NCI-H2081 treated with DMSO at 0.1 percent for 48 hours (cell line): ENCODE data around the gene KCNQ1.

Experiments used
- DNase-seq: peaks from one replicate; lab custom pipeline; 2025; lab: John Stamatoyannopoulos, UW

The KCNQ1 gene

DNA sequence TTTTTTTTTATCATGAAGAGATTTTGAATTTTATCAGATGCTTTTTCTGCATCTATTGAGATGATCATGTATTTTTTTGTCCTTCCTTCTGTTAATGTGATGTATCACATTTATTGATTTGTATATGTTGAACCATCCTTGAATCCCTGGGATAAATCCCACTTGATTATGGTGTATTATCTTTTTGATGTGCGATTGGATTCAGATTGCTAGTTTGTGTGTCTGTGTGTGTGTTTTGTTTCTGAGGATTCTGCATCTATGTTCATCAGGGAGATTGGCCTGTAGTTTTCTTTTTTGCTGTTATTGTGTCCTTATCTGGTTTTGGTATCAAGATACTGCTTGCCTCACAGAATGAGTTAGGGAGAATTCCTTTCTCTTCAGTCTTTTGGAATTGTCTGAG, 202.4 kb downstream of the KCNQ1 start:
- DNase-seq: no peak

DNA sequence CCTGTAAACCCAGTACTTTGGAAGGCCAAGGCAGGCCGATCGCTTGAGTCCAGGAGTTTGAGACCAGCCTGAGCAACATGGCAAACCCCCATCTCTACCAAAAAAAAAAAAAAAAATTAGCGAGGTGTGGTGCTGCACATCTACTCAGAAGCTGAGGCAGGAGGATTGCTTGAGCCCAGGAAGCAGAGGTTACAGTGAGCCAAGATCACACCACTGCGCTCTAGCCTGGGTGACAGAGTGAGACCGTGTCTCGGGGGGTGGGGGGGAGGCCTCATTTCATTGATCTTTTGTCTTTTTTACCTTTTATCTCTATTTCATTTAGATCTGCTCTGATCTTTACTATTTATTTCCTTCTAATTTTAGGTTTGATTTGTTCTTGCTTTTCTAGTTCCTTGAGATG, 203.1 kb downstream of the KCNQ1 start:
- no peak for DNase-seq

- DNase-seq: no peak
Observed at GRCh38 chr11:2649400-2649799, 204.6 kb downstream of the KCNQ1 start.

DNA sequence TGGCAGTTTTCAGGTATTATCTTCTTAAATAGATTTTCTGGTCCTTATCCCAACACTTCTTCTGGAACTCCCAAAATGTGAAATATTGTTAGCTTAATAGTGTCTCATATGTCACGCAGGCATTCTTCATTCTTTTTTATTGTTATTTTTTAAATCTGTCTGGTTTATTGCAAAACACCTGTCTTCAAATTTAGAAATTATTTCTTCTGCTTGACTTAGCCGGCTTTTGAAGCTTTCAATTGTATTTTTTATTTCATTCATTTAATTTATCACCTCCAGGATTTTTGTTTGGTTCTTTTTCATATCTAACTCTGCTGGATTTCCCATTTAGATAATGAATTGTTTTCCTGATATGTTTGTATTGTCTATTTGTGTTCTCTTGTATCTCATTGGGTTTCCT, 205.0 kb downstream of the KCNQ1 start:
- DNase-seq: no peak

DNA sequence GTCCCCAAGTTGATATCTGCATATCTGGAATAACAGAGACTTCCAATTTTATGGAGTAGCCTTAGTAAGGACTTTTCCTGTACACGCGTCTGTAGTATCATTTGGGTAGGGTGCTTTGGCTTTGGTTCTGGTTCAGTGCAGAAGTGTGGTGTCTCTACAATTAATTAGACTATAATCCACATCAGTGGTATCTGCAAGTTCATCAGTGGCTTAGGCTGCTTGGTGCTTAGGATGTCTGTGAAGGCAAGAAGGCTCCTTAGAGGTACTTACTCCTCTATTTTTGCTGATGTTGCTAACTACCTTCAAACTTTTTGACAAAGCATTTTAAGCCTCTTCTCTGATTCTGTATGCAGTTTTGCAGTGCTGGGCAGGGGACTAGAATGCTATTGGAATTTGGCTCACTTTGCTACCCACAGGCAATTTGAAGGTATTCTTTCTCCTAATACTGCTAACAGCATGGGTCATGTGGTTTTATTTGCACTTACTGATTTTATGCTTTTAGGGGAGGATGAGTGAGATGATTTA, 205.6 kb downstream of the KCNQ1 start:
- no peak for DNase-seq

DNA sequence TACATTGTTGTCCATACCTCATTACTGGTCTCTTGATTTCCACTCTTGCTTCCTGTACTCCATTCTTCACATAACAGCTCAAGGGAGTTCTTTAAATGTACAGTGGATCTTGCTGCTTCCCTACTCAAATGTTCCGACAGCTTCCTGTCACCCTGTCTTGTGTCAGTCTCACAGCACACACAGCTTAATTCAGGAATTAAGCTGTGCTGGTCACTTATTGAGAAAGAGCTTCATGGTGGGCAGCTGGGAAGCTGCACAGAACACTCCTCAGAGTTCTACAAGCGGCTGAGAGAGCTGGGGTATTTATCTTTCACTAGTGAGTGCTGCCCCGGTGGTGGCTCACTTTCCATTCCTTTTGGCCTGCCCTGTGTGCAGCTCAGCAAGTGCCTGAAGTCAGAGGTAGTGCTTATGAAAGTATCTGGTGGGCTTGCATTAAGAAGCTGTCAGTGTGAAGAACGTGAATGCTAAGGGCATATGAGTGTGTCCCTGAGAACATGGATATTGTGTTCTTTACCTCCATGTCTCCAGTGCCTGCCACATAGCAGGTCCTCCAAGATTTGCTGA, 206.3 kb downstream of the KCNQ1 start:
- no peak for DNase-seq

DNA sequence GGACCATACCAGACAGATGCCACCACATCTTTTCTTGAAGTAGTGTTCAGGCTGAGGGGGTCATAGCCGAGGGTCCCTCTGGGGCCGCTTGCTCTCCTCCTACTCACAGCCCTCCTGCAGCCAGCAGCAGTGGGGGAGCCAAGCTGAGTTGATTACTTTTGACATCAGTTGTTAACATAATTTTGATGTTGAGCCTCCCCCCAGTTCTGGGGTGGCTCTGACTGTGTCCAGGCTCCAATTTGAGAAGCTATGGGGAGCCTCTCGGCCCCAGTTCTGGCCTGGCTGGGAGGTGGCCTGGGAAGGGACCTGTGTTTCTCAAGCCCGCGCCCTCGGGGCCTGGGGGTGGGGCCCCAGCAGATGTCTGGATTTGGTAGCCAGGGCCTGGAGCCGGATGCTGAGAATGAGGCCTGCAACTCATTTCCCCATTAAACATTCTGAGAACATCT, 207.0 kb downstream of the KCNQ1 start:
- no peak for DNase-seq

- DNase-seq: no peak
Observed at GRCh38 chr11:2652333-2653197, 207.8 kb downstream of the KCNQ1 start.

DNA sequence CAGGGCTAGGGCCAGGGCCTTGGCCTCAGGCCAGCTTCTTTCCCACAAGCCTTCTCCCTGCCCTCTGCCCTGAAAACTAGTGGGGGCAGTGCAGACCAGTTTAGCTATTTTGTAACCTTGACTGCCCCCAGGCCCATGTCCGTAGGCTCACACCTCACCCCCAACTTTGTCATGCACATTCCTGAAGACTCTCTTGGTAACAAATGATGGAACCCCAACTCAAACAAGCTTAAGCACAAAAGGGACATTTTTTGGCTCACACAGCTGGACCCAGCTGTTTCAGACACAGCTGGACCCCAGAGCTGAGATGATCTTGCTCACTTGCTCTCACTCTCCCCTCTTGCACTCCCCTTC, 208.4 kb downstream of the KCNQ1 start:
- no peak for DNase-seq

DNA sequence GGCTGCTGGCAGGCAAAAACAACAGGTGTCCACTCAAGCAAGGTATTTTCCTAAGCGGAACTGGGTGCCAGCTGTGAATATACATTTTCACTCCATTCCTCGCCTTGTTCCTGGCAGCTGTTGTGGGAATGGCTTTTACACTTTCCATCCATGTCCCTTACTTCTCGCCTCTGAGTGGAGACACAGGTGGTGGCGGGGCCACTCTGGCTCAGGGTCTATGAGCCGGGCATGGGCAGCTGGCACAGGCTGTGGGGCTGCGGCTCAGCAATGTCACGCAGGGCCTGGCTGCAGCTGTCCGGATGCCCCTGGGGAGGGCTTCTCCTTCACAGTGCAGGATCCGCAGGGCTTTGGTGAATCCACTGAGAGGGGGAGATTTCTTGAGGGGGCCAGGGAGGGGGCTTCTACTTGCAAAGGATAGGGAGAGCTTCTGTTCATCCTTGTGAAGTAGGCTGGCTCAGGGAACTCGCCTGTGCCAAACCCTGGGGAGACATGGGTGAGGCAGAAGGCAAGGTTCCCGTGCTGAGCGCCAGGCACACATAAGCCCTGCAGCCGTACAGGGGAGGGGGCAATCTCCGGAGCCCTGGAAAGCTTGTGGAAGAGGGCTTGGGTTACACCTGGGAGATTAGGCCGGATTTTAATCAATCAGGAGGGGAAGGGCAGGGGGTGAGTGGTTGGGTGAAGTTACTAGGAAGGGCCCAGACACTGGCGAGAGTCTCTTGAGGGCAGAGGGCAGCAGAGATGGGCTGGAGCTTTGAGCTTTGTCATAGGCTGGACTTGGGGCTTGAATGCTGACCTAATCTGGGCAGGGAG, 209.3 kb downstream of the KCNQ1 start:
- DNase-seq: no peak

GRCh38 chr11:2655016-2655719, 210.4 kb downstream of the KCNQ1 start:
- DNase-seq: no peak

DNA sequence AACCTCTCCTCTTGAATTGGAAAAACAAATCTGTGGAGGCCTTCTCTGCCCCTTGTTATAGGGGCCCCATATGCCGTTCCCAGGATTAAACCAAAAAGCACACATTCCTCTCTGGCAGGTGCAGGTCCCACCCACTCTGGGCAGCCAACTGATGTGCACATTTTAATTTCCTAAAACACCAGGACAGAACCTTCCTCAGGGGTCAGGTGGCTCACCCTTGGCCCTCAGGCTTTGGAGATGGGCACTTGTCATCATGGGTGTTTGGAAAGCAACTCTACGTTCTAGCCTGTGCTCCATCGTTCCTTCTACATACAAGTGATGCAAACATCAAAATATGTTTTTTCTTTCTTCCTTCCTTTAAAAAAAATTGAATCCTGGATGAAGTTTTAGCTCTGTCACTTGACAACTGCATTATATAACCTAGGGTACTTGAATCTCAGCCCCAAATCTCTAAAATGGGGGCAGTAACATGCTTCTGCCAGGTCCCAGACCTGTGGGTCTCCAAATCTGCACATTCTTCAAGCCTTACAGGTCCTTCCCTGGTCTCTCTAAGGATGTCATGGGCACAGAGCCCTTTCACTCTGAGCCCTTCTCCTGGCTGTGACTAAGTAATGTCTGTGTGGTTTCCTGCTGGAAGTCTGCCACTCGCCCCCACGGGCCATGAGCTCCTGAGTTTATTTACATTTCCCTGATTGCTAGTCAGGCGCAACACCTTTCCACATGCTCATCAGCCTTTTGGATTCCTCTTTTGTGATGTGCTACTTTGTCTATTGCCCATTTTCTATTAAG, 211.2 kb downstream of the KCNQ1 start:
- no peak for DNase-seq

GRCh38 chr11:2656859-2657258, 212.1 kb downstream of the KCNQ1 start:
- no peak for DNase-seq

DNA sequence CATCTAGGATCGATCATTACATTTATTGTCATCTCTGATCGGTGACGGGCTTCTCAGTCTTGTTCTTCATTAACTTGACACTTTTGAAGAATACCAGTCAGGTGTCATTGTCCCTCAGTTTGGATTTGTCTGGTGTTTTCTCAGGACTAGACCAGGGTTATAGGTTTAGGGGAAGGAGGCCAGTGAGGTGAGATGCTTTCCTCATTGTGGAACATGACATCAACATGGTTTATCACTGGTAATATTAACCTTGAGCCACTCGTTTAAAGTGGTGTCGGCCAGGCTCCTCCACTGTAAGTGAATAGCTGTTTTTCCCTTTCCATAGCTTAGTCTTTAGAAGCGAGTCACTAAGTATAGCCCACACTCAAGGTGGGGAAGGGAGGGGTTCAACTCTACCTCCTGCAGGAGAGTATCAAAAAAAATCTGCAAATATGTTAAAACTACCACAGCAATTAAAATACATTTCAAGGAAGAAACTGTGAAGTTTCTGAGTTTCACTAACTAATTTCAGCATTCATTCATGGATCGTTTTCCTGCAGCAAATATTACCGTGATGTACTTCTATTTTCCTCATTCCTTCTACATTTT, 213.0 kb downstream of the KCNQ1 start:
- DNase-seq: no peak

DNA sequence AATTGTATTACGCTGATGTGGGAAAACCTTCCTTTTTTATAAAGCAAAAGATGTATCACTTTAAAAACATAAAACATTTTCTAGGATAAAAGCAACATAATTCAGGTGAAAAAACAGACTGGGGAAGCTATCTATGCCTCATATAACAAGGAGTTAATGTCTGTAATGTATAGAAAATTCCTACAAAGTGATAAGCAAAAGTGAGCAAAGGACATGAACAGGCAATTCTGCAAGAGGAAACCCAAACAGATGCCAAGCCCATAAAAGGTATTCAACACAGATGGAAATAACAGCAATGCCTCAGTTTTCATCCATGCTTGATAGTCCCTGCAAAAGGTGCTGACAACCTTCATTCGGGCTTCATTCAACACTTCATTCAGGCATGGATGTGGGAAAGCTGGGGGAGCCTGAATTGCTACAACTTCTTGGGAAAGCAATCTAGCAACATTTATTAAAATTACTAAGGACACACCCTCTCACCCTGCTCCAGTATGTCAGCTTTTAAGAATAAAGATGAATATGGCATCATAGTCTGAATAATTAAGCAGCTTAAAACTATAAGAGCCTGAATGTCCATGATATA, 215.6 kb downstream of the KCNQ1 start:
- no peak for DNase-seq

DNA sequence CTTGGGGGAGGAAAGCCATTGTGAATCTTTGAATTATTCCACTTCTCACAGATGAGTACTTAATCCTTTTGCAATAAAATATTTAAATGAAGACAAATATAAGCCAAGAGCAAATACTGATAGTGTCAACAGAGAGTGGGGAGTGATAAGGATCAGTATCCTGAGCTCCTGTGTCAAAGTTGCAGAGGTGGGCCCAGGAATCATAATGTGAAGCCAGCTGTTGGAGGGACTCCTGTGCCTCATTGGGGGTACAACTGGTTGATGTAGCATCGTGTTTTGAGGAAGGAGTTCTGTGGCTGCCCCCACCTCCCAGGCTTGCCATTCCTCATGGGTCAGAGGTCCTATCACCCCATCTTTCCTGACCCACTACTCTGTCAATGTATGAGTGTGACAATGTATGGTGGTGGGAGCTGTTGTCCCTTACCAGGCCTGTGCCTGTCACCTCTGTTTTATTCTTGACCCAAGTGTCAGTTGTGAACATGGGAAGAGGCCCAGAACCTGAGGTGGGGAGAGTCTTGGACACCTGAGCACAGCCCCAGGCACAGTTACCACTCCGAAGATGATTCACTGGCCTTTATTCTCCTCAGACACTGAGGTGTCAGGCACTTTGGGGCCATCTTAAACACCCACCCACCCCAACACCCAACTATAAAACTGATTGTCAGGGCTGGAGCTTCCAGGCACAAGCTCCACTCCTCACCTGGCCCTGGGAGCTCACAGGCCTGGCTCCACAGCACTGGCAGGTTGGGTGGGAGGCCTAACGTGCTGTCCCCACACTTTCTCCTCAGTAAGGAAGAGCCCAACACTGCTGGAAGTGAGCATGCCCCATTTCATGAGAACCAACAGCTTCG, 216.6 kb downstream of the KCNQ1 start:
- DNase-seq: no peak

DNA sequence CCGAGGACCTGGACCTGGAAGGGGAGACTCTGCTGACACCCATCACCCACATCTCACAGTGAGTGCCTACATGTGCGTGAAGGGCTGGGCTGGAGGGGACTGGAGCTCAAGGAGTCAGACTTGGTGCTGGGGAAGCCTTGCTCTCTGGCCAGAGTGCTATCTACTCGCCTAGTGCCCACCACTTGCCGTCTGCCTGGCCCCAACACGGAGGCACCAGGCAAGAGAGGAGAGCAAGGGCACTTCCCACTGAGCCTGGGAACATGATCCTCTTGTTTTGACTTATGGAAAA, 217.2 kb downstream of the KCNQ1 start:
- no peak for DNase-seq

- DNase-seq: no peak
Observed at GRCh38 chr11:2662430-2663299, 217.9 kb downstream of the KCNQ1 start.

DNA sequence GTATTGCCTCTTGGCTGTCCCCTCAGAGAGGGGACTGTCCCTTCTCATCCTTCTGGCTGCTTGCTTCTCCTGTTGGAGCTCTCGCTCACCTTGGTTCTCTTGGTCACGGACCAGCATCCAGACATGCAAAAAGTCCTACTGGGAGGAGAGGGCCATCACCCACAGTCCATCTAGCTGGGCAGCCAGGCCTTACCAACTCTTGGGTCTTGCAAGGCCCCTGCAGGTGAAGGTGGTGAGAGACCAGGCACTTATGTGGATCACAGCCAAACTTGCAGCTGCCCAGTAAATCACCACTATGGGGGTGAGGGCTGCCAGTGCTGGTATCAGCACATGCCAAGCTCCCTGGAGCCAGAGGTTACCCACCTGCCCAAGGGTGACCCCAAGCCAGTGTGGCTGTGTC, 218.7 kb downstream of the KCNQ1 start:
- DNase-seq: no peak
